Measurements from ENCODE around the gene CHD3. TPM values are rescaled to one million over a fixed set of nuclear protein-coding genes. Genes with fewer than 3 reads are reported as not detected.

CHD3 gene
- polyA plus RNA-seq, 1 donor from 2014 or later = 115 TPM

GRCh38 chr17:7842380-7843256 lies 46.0 kb upstream of the CHD3 start:
- Histone ChIP-seq H3K4me2 (ENCODE audit: low read length) (peak overlapping the region; percentile 97), H3K27me3 (ENCODE audit: insufficient read depth, low read depth, low read length) (no peaks in the 10 kb centered on the region), H3K27ac (ENCODE audit: low read length) (peak overlapping the region; percentile 94), H3K36me3 (ENCODE audit: insufficient read depth, low read length) (no peaks in the 10 kb centered on the region), H2AFZ (ENCODE audit: low read depth, low read length) (no peak overlapping the region), H4K20me1 (ENCODE audit: insufficient read depth) (peaks cover 52% of the 10 kb centered on the region), H3K9ac (ENCODE audit: low read length) (peak overlapping the region; percentile 92), H3K9me3 (ENCODE audit: low read length) (no peaks in the 10 kb centered on the region), H3F3A (ENCODE audit: insufficient read depth, low read length, poor library complexity, severe bottlenecking) (peaks cover 4% of the 10 kb centered on the region), H3K4me3 (ENCODE audit: low read length) (peak overlapping the region; percentile 99), H3K79me2 (replicated peaks; ENCODE audit: insufficient read depth, low read length) (peaks cover 76% of the 10 kb centered on the region), H3K9me2 (ENCODE audit: insufficient read depth, low read length) (no peaks in the 10 kb centered on the region)
- TF ChIP-seq POLR2AphosphoS5 (IDR thresholded peaks at IDR 0.05) (peak; percentile 10), EP300 (conservative IDR thresholded peaks at IDR 0.05; ENCODE audit: poor library complexity, severe bottlenecking) (no peak), TAF1 (IDR thresholded peaks at IDR 0.05; ENCODE audit: low read depth) (no peak), REST (IDR thresholded peaks at IDR 0.05; ENCODE audit: borderline replicate concordance) (peak; percentile 17), RAD21 (conservative IDR thresholded peaks at IDR 0.05) (no peak), MXI1 (conservative IDR thresholded peaks at IDR 0.05; ENCODE audit: poor library complexity, severe bottlenecking) (no peak), SMC3 (conservative IDR thresholded peaks at IDR 0.05; ENCODE audit: poor library complexity) (peak; percentile 38)
- TF ChIP-seq, protein P1, sequence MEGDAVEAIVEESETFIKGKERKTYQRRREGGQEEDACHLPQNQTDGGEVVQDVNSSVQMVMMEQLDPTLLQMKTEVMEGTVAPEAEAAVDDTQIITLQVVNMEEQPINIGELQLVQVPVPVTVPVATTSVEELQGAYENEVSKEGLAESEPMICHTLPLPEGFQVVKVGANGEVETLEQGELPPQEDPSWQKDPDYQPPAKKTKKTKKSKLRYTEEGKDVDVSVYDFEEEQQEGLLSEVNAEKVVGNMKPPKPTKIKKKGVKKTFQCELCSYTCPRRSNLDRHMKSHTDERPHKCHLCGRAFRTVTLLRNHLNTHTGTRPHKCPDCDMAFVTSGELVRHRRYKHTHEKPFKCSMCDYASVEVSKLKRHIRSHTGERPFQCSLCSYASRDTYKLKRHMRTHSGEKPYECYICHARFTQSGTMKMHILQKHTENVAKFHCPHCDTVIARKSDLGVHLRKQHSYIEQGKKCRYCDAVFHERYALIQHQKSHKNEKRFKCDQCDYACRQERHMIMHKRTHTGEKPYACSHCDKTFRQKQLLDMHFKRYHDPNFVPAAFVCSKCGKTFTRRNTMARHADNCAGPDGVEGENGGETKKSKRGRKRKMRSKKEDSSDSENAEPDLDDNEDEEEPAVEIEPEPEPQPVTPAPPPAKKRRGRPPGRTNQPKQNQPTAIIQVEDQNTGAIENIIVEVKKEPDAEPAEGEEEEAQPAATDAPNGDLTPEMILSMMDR (IDR thresholded peaks at IDR 0.05; ENCODE audit: poor library complexity, severe bottlenecking) = no peak

- Histone ChIP-seq H3K27ac (ENCODE audit: low read length) (peak overlapping the region; percentile 94), H3F3A (ENCODE audit: insufficient read depth, low read length, poor library complexity, severe bottlenecking) (peaks cover 4% of the 10 kb centered on the region), H3K79me2 (replicated peaks; ENCODE audit: insufficient read depth, low read length) (peaks cover 72% of the 10 kb centered on the region), H3K9me2 (ENCODE audit: insufficient read depth, low read length) (no peaks in the 10 kb centered on the region), H3K36me3 (ENCODE audit: insufficient read depth, low read length) (no peaks in the 10 kb centered on the region), H3K9ac (ENCODE audit: low read length) (peak overlapping the region; percentile 92), H3K4me2 (ENCODE audit: low read length) (peak overlapping the region; percentile 97), H3K27me3 (ENCODE audit: insufficient read depth, low read depth, low read length) (no peaks in the 10 kb centered on the region), H2AFZ (ENCODE audit: low read depth, low read length) (no peak overlapping the region), H3K9me3 (ENCODE audit: low read length) (no peaks in the 10 kb centered on the region), H4K20me1 (ENCODE audit: insufficient read depth) (peaks cover 57% of the 10 kb centered on the region), H3K4me3 (ENCODE audit: low read length) (peak overlapping the region; percentile 99)
- peak; percentile 24 for TF ChIP-seq MXI1 (conservative IDR thresholded peaks at IDR 0.05; ENCODE audit: poor library complexity, severe bottlenecking)
- TF ChIP-seq EP300 (conservative IDR thresholded peaks at IDR 0.05; ENCODE audit: poor library complexity, severe bottlenecking) = no peak
- TF ChIP-seq, protein P1 (IDR thresholded peaks at IDR 0.05; ENCODE audit: poor library complexity, severe bottlenecking) = no peak
- TF ChIP-seq TAF1 (IDR thresholded peaks at IDR 0.05; ENCODE audit: low read depth) = peak; percentile 0
Observed at GRCh38 chr17:7843257-7843535, 45.4 kb upstream of the CHD3 start.
